HepG2 (cell line): ENCODE data around the gene RAPH1. TPM values are rescaled to one million over a fixed set of nuclear protein-coding genes. Genes with fewer than 3 reads are reported as not detected.

Source experiments
- CENPT ChIP-seq: sonication (generic); formaldehyde crosslinking; IDR thresholded peaks from 2 replicates; pipeline ENCODE4 v1.8.0; 2022; ENCODE audit warnings: low read depth, mild to moderate bottlenecking, moderate library complexity, missing genetic modification reagents
- ELF3 ChIP-seq: IDR thresholded peaks from 2 replicates; pipeline ENCODE4 v1.6.1; 2016; ENCODE audit warnings: missing genetic modification reagents, missing compliant biosample characterization
- HIVEP1 ChIP-seq: sonication (generic); formaldehyde crosslinking; IDR thresholded peaks from 2 replicates; pipeline ENCODE4 v1.4.0; 2020; ENCODE audit warnings: mild to moderate bottlenecking, missing genetic modification reagents
- KAT7 ChIP-seq: IDR thresholded peaks from 2 replicates; pipeline ENCODE4 v1.6.1; 2018; ENCODE audit warnings: borderline replicate concordance, missing compliant biosample characterization
- MTA1 ChIP-seq: sonication (generic); formaldehyde crosslinking; IDR thresholded peaks from 2 replicates; pipeline ENCODE4 v1.4.0; 2020; ENCODE audit warnings: missing genetic modification reagents, mild to moderate bottlenecking, borderline replicate concordance
- NCOR1 ChIP-seq: fragments of 200-600 bp; sonication (generic); IDR thresholded peaks from 2 replicates; pipeline ENCODE4 v1.7.0; 2017; ENCODE audit warnings: antibody characterized with exemption, low read length, borderline replicate concordance
- NONO ChIP-seq, 2 experiments: fragments of 450-650 bp in 1 of 2; sonication (generic) in 1 of 2; formaldehyde crosslinking in 1 of 2; IDR thresholded peaks in 1 of 2; conservative IDR thresholded peaks in 1 of 2; 2 replicates each; pipeline versions ENCODE4 v1.6.1 to v1.8.0; 2017 to 2022; ENCODE audit warnings: mild to moderate bottlenecking in 1 of 2, missing genetic modification reagents in 1 of 2, moderate library complexity in 1 of 2
- ZFYVE20 ChIP-seq: sonication (generic); formaldehyde crosslinking; IDR thresholded peaks from 2 replicates; pipeline ENCODE4 v1.8.0; 2023; ENCODE audit warnings: low read depth, mild to moderate bottlenecking, moderate library complexity, missing genetic modification reagents, borderline replicate concordance
- ZNF10 ChIP-seq: sonication (generic); formaldehyde crosslinking; IDR thresholded peaks from 2 replicates; pipeline ENCODE4 v1.4.0; 2020; ENCODE audit warnings: mild to moderate bottlenecking, low read depth, missing genetic modification reagents, borderline replicate concordance
- polyA plus RNA-seq, 8 experiments: library from polyadenylated mRNA; depleted of rRNA in 3 of 8; stranded (reverse) in 7 of 8; unstranded in 1 of 8; fragments of >200 nt; fragmentation: Illumina TruSeq in 4 of 8; extraction: Trizol in 4 of 8; gene quantifications; 2 replicates each; pipeline versions ENCODE4 v1.2.1 to v1.2.3, GENCODE V29; 2011 to 2016; ENCODE audit warnings: low read depth in 4 of 8, missing spikeins in 1 of 8, mixed read lengths in 1 of 8; ENCODE audit not compliant: insufficient read depth in 1 of 8
- total RNA-seq, 5 experiments: library from RNA; depleted of rRNA; stranded (reverse); fragments of >200 nt; fragmentation: Illumina TruSeq; extraction: Trizol; gene quantifications; 2 replicates each; pipeline ENCODE4 v1.2.3, GENCODE V29; 2016; ENCODE audit warnings: low read depth in 1 of 5
- TF ChIP-seq, protein P1 (sequence below): sonication (generic); formaldehyde crosslinking; IDR thresholded peaks from 2 replicates; pipeline ENCODE4 v1.9.0; 2021; ENCODE audit warnings: mild to moderate bottlenecking, missing genetic modification reagents
- TF ChIP-seq, protein P2 (sequence below): sonication (generic); formaldehyde crosslinking; IDR thresholded peaks from 2 replicates; pipeline ENCODE4 v1.4.0; 2020; ENCODE audit warnings: mild to moderate bottlenecking, missing genetic modification reagents
- TF ChIP-seq, protein P3 (sequence below): sonication (generic); formaldehyde crosslinking; IDR thresholded peaks from 2 replicates; pipeline ENCODE4 v1.5.1; 2020; ENCODE audit warnings: missing genetic modification reagents, mild to moderate bottlenecking, borderline replicate concordance
- TF ChIP-seq, protein P4 (sequence below): sonication (generic); IDR thresholded peaks from 2 replicates; pipeline ENCODE4 v1.6.1; 2016; ENCODE audit warnings: low read depth, borderline replicate concordance

Gene RAPH1
- total and polyA plus RNA-seq, 2 of the 13 experiments (the other 11 are each of a cell fraction or from before 2014, with no cell fraction given) = 5.3 to 6.7 TPM

DNA sequence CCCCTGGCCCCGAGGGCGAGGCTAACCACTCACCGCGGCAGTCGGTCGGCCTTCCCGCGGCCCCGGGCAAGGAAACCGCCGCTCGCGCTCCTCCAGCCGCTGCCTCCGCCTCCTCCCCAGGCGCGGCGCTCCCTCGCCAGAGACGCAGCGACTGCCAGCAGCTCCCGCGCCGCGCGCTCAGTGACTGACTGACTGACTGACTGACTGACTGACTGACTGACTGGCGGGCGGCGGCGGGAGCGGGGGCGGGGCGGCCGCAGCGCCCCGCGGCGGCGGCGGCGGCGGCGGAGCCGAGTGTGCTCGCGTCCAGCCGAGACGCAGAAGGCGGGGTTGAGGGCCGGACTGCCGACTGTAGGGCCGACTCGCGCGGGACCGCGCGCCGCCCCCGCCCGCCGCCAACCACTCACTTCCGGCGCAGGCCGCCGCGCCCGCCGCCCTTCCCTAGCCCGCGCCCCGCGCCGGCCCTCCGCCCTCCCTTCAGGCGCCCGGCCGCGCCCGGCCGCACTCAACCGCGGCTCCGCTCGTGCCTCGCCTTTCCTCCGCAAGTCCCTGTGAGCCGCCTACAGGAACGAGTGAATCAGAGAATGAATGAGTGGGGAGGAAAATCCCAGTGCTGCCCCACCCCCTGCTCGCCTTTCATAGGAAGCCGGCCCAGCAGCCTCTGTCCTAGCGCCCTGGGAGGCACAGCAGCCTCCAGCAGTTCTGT is at the start of gene RAPH1 (continued):
- TF ChIP-seq, protein P1, sequence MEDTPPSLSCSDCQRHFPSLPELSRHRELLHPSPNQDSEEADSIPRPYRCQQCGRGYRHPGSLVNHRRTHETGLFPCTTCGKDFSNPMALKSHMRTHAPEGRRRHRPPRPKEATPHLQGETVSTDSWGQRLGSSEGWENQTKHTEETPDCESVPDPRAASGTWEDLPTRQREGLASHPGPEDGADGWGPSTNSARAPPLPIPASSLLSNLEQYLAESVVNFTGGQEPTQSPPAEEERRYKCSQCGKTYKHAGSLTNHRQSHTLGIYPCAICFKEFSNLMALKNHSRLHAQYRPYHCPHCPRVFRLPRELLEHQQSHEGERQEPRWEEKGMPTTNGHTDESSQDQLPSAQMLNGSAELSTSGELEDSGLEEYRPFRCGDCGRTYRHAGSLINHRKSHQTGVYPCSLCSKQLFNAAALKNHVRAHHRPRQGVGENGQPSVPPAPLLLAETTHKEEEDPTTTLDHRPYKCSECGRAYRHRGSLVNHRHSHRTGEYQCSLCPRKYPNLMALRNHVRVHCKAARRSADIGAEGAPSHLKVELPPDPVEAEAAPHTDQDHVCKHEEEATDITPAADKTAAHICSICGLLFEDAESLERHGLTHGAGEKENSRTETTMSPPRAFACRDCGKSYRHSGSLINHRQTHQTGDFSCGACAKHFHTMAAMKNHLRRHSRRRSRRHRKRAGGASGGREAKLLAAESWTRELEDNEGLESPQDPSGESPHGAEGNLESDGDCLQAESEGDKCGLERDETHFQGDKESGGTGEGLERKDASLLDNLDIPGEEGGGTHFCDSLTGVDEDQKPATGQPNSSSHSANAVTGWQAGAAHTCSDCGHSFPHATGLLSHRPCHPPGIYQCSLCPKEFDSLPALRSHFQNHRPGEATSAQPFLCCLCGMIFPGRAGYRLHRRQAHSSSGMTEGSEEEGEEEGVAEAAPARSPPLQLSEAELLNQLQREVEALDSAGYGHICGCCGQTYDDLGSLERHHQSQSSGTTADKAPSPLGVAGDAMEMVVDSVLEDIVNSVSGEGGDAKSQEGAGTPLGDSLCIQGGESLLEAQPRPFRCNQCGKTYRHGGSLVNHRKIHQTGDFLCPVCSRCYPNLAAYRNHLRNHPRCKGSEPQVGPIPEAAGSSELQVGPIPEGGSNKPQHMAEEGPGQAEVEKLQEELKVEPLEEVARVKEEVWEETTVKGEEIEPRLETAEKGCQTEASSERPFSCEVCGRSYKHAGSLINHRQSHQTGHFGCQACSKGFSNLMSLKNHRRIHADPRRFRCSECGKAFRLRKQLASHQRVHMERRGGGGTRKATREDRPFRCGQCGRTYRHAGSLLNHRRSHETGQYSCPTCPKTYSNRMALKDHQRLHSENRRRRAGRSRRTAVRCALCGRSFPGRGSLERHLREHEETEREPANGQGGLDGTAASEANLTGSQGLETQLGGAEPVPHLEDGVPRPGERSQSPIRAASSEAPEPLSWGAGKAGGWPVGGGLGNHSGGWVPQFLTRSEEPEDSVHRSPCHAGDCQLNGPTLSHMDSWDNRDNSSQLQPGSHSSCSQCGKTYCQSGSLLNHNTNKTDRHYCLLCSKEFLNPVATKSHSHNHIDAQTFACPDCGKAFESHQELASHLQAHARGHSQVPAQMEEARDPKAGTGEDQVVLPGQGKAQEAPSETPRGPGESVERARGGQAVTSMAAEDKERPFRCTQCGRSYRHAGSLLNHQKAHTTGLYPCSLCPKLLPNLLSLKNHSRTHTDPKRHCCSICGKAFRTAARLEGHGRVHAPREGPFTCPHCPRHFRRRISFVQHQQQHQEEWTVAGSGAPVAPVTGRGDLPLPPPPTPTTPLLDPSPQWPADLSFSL (CRISPR knock-in tag) = no peak
- TF ChIP-seq, protein P2, sequence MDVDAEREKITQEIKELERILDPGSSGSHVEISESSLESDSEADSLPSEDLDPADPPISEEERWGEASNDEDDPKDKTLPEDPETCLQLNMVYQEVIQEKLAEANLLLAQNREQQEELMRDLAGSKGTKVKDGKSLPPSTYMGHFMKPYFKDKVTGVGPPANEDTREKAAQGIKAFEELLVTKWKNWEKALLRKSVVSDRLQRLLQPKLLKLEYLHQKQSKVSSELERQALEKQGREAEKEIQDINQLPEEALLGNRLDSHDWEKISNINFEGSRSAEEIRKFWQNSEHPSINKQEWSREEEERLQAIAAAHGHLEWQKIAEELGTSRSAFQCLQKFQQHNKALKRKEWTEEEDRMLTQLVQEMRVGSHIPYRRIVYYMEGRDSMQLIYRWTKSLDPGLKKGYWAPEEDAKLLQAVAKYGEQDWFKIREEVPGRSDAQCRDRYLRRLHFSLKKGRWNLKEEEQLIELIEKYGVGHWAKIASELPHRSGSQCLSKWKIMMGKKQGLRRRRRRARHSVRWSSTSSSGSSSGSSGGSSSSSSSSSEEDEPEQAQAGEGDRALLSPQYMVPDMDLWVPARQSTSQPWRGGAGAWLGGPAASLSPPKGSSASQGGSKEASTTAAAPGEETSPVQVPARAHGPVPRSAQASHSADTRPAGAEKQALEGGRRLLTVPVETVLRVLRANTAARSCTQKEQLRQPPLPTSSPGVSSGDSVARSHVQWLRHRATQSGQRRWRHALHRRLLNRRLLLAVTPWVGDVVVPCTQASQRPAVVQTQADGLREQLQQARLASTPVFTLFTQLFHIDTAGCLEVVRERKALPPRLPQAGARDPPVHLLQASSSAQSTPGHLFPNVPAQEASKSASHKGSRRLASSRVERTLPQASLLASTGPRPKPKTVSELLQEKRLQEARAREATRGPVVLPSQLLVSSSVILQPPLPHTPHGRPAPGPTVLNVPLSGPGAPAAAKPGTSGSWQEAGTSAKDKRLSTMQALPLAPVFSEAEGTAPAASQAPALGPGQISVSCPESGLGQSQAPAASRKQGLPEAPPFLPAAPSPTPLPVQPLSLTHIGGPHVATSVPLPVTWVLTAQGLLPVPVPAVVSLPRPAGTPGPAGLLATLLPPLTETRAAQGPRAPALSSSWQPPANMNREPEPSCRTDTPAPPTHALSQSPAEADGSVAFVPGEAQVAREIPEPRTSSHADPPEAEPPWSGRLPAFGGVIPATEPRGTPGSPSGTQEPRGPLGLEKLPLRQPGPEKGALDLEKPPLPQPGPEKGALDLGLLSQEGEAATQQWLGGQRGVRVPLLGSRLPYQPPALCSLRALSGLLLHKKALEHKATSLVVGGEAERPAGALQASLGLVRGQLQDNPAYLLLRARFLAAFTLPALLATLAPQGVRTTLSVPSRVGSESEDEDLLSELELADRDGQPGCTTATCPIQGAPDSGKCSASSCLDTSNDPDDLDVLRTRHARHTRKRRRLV (CRISPR knock-in tag) = 0 out of 2 replicates have a peak, but pooled peaks have one; percentile 36
- TF ChIP-seq CENPT (CRISPR knock-in tag) = no peak; the same call in 1 of the 2 replicates
- no peak for TF ChIP-seq NONO (IDR thresholded peaks at IDR 0.05)
- TF ChIP-seq NONO (CRISPR knock-in tag; conservative IDR thresholded peaks at IDR 0.05) = peak; percentile 75
- TF ChIP-seq, protein P3, sequence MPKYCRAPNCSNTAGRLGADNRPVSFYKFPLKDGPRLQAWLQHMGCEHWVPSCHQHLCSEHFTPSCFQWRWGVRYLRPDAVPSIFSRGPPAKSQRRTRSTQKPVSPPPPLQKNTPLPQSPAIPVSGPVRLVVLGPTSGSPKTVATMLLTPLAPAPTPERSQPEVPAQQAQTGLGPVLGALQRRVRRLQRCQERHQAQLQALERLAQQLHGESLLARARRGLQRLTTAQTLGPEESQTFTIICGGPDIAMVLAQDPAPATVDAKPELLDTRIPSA (CRISPR knock-in tag) = 0 out of 2 replicates have a peak, but pooled peaks have one; percentile 44
- TF ChIP-seq ELF3 = no peak
- TF ChIP-seq, protein P4, sequence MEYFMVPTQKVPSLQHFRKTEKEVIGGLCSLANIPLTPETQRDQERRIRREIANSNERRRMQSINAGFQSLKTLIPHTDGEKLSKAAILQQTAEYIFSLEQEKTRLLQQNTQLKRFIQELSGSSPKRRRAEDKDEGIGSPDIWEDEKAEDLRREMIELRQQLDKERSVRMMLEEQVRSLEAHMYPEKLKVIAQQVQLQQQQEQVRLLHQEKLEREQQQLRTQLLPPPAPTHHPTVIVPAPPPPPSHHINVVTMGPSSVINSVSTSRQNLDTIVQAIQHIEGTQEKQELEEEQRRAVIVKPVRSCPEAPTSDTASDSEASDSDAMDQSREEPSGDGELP = no peak; the same call in 1 of the 2 replicates
- peak; percentile 15; the same call in 1 of the 2 replicates for TF ChIP-seq KAT7 (CRISPR knock-in tag)
- TF ChIP-seq HIVEP1 (CRISPR knock-in tag) = peak; percentile 65; the same call in 1 of the 2 replicates
- no peak for TF ChIP-seq NCOR1
- TF ChIP-seq ZFYVE20 (CRISPR knock-in tag) = 0 out of 2 replicates have a peak, but pooled peaks have one; percentile 9
- TF ChIP-seq ZNF10 (CRISPR knock-in tag) = no peak
- peak; percentile 80; the same call in 1 of the 2 replicates for TF ChIP-seq MTA1 (CRISPR knock-in tag)
